HG02610 (cell line): ENCODE data around the gene RARRES1.
"Not testable (repeated sequence)": the region's sequence is repeated elsewhere in the genome, so short reads cannot be mapped to it uniquely, and the experiment has no call there.

Experiments
- ATAC-seq: cut with Tn5 transposase; IDR thresholded peaks from one replicate; pipeline ENCODE4 v1.9.1; 2021; ENCODE audit warnings: mild to moderate bottlenecking, moderate library complexity; ENCODE audit not compliant: unreplicated experiment

The RARRES1 gene

DNA sequence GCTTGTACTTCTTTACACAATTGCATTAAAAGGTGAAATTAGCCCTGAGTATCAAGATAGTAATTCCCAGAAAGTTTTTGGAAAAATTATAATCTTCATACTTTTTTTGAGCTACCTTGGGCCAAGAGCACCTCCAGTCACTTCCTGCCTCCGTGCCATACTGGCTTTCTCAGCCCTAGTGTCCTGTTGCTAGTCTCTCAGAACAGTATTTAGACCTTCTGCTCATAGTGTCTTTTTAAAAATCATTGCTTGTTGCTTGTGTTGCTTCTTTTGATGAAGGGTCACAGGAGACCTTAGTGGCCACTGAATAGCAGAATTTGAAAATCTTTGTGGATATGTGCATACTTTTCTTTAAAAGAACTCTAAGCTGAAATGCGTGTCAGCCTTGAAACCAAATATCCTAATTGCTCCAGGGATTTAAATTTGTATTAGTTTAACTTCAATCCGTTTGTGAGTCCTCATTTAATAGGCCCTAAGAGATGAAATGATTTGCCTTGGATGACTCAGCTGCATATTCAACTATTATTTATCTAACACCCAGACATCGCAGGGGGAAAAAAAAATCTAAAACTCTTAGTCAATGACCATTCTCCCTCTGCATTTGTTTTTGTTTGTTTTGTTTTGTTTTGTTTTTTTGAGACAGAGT is 30.7 kb downstream of the RARRES1 start:
- no peak for ATAC-seq

DNA sequence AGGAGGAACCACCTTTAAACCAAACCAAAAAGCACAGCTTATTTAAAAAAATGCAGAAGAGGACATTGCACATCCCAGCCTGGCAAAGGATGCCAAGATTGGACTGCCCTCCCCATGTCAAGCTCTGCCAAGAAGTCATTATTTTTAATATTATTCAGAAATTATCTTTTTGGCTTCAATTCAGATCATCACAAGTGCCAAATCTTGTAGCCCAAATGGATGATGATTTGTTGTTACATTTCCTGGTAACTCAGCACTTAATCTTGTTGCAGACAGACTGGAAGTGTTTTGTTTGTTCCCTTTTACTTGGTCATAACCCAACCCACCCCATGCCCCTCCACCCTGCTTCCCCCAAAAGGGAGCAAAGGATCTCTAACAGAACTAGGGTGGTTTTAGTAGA is 31.7 kb downstream of the RARRES1 start:
- ATAC-seq = no peak

DNA sequence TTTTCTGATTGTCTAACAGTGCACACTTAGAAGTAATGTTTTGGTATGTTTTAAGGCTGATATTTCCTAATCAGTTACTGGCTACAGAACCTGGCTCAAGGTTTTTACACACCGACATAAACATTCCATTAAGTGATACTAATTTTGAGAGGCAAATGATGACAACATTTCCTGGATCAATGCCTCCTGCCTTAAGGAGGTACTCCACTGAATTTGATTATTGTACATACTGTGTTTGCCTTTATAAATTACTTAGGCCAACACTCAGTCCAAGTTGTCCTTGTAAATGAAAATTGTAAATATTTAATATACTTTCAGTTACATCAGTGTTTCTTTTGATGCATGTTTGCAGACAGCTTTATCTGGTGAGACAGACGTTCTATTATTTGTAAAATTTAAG is 35.6 kb downstream of the RARRES1 start:
- no peak for ATAC-seq

DNA sequence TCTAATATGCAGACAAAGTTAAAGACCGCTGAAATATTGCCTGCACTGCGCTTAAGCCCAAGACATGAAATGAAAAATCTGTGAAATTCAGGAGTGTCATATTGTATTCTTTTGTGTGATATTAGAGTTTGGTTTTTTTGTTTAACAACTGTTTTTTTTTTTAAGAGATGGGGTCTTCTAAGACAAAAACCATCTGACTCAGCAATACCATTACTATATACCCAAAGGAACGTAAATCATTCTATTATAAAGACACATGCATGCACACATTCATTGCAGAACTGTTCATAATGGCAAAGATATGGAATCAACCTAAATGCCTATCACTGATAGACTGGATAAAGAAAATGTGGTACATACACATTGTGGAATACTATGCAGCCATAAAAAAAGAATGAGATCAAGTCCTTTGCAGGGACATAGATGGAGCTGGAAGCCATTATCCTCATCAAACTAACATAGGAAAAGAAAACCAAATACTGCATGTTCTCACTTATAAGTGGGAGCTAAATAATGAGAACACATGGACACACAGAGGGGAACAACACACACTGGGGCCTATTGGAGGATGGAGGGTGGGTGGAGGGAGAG is 38.3 kb downstream of the RARRES1 start:
- ATAC-seq = not testable (repeated sequence)

DNA sequence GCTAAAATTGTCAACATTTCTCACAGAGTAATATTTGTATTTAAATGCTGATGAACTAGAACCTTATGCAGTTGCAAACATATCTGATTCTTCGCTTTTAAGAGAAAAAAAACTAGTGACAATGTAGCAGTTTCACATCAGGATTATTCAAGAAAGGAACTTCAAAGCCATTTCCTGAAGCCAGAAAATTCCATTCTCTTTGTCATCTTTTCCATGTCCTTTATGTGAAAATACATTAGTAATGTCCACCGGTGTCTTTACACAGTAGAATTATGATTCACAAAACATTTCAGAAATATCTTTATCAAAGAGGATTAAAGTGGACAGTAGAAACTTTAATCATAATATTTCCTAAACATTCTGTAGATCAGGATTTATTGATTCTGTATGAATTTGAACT is 47.1 kb downstream of the RARRES1 start:
- ATAC-seq = no peak

DNA sequence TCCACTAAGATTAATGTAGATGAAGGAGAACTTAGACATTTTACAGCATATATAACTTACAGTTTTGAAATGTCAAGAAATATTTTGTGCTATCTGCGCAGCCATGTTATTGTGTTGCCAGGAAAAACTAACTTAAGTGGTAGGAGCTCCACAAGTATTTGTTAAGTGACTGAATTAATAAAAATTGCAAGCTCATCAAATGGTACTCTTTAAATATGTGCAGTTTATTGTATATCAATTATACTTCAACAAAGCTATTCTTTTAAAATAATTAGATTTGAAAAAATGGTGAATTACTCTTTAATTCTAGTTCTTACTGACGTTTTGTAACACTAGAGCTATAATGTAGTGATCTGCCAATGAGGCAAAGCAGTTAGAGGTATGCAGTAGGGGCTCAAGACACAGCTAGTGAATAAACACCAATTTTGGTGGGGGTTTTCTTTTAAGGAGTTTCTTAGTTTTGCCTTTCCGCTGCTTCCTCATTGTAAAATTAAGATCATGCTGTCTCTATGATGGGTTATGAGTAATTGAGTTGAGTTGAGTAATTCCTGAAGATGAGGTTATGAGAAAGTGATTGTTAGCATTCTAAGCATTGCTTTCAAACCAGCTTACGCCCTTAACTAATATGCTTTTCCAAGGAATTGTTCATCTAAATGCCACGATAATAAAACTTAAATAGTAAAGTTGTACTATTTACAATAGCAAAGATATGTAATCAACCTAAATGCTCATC is 48.9 kb downstream of the RARRES1 start:
- no peak for ATAC-seq

DNA sequence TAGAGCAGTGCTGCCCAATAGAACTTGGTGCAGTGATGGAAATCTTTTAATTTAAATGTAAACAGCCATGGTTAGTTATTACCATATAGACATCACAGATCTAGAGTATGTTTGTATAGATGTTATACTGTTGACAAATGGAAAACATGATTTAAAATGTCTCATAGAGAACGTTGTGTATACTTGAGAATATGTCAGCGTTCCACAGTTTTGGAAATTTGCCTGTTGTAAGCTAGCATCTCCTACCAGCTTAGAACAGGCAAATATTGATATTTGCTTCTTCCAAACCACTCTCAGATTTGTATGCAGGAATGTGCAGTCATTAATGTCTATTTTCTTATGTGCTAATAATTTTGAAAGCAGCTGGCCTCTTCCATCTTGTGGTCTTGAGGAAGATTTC is 51.4 kb downstream of the RARRES1 start:
- no peak for ATAC-seq

DNA sequence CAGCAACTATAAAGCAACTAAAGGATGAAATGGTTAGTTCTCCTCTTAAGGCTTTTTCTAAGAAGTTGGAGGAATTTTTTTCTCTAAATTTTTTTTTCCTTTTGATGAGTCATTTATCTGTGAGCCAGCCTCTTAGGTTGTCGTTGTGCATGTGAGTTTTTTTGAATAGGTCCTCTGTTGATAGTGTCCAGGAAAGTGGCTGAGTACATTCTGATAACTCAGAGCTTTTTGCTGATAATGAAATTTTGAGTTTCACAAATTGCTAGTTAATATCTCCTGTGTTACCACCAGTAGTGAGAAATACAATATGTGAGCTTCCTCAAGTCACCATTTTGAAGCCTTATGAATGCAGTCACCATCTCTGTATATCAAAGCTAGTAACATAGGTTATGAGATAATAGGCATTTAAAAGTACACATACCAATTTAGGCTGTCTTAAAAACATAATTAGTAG is 52.7 kb downstream of the RARRES1 start:
- no peak for ATAC-seq

DNA sequence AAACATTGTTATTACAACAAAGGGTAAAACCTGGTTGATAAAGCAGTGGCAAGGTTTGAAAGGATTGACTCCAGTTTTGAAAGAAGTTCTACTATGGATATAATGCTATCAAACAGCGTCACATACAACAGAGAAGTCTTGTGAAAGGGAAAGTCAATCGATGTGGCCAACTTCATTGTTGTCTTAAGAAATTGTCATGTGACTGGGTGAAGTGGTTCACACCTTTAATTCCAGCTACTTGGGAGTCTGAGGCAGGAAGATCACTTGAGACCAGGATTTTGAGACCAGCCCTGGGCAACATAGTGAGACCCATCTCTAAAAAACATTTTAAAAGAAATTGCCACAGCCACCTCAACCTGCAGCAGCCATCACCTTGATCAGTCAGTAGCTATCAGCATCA is 53.6 kb downstream of the RARRES1 start:
- ATAC-seq = no peak

DNA sequence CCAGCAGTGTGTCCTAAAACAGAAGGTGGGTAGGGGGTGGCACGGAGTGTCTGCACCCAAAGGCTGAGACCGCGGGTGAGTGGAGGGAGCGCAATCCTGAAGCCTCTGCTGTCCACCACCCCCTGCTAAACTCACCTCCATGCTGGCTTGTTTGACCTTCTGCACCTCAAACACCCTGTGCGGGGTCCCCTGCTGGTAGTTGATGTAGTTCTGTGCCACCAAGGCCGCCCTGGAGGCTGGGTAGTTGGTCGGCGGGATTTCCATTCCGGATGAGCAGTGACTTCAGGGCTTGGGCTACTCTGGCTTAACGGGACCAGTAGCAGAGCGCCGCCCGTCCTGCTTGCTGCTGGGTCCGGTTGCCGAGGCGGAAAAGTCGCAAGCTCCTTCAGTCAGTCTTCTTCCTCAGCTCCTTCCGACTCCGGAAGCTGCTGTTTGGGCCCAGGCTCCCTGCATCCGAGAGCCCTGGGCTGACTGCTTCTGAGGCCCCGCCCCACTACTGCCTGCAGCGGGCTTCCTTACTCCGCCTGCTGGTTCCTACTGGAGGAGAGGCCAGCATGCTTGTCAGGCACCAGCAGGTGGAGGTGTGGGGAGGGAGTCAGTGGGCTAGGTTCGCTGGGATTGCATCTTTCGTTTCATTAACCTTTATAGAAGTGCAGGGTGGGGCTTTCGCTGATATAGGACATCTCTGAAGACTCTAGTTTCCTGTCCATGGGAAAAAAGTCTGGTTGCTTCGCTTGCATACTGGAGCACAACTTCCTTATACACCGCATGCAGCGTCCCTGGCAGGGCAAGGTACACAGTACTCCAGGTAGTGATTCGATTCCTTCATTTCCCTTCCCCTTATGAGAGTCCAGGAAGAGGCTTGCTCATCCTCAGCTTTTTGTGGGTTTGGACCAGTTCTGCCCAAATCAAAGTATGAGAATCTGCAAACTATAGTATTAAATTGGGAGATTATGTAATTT is 59.8 kb downstream of the RARRES1 start, which contains the start of gene LXN:
Gene LXN (minus strand): TSS at position 434 of the 962 bp plus-strand sequence. CDS start 170 bp downstream, at position 264.
- ATAC-seq = peak; percentile 100

DNA sequence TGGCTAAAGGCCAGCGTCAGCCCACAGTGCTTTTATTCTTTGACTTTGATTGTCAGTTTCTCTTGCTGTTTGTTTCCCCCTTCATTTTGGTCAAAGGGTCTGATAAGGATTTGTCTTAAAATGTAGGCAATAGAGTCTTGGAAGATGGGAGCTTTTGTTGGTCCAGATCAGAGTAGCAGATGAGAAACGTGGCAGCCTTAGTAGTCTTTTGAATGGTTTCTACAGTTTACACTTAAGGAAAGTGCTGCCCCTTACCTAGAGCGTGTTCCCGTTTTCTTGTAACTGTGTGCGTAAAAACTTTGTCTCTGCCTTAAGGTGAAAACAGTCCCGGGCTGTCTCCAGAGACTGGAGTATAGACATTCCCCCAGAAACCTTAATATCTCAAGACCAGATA is 60.4 kb downstream of the RARRES1 start:
- ATAC-seq = peak; percentile 0

DNA sequence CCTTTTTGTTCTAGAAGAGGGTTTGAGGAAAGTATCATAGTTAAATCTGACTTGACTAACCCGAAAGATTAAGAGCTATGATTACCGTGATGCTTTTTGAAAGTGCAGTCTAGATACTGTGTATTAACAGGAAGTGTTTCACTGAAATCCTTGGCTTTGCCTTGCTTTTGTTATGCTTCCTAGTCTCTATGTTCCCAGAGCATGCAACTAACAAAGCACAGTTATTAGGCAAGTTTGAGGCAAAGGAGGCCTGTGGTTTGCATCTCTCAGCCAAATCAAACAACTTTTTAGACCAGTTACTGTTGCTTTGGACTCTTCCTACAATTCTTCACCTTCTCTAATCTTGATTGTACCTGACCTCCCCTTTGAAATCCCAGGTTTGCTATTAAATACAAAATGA is 63.8 kb downstream of the RARRES1 start:
- ATAC-seq = no peak

DNA sequence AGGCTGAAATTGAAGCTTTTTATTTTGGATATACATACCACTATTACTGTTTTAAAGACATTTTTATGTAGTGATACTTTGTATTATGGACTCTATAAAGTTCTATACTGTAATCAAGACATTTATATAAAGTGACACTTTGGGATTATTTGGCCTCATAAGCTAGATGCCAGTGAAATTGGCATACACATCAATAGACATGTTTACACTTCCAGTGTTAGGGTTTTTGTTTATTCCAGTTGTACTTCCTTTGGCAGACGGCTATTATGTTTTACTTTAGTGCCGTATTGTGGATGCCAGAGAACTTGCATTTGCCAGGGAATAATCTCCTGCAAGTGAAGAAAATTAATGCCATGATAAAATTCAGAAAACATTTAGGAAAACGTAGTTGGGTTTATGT is 65.8 kb downstream of the RARRES1 start:
- ATAC-seq = no peak

DNA sequence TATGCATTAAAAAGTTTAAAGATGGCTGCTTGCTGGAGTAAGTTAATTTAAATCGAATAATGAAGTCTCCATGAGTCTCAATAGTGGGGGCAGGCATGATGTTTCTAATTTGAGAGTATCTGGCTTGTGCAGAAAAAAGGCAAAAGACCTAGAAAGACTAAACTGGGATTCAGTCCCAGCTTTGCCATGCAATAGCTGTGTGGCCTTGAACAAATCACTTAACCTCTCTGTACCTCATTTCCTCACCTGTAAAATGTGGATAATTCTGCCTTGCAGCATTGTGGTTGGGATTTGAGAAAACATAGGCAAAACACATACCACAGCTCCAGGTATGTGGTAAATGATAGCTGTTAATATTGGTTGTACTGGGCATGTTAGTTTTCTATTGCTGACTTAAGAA is 68.4 kb downstream of the RARRES1 start:
- no peak for ATAC-seq

DNA sequence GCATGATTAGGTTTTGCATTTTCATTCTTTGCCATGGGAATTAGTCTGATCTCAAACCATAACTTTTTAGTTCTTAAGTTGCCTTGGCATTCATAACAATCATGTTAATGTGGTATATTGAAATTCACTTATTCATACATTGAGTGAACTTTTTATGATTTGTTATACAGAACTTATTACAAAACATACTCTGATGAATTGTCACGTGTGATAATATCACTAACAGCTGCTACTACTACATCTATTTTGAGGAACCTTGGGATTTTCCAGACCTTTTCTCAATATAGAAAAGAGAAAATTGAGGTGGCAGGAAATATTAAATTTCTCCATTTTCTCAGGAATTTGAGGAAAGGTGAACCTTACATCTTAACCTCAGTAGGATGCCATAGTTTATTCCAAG is 69.0 kb downstream of the RARRES1 start:
- no peak for ATAC-seq

DNA sequence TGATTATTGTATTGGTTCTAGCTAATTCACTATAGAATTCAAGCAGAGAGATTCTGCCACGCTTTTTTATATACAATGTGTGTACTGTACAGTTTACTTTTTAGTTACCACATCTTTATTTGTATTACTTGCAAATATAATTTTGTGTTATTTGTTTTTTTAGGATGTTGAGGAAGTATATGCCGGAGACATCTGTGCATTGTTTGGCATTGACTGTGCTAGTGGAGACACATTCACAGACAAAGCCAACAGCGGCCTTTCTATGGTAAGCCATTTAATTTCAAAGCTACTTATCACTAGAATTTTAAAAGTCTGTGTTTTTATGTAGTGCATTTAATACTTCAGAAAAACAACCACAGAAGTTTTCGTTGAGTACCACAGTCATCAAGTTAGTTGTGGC is 71.5 kb downstream of the RARRES1 start:
- ATAC-seq = no peak

DNA sequence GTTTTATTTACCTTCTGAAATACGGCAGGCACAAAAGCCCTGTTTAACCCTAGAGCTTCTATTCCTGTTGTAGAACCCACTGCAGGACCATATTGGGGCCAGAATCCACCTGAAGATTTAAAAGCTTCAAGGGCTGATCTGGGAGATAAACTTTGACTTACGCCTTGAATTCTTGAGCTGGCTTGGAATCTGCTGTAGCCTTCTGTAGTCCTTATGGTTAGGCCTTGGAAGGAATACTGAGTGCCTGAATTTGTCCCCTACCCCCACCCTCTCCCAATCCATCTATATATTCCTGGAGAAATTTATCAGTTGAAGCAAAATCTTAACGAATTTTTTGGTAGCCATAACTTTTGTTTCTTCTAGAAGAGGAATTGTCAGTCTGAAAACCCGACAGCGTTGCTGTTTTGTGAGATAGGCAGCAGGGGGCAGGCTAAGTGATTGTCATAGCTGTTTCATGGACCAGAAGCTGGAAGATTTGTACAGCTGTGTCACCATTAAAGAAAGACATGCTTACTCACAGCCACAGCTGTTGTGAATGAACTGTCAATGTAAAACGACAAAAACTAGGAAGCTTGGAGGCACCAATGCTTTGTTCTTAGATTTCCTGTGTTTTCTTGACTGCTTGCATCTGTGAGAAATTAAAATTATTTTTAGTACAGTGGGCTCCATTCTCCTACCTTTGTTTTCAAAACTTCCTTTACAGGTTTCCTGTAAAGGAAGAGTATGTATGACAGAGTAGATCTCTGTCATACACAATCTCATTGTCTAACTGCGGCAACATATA is 72.6 kb downstream of the RARRES1 start:
- peak; percentile 88 for ATAC-seq

DNA sequence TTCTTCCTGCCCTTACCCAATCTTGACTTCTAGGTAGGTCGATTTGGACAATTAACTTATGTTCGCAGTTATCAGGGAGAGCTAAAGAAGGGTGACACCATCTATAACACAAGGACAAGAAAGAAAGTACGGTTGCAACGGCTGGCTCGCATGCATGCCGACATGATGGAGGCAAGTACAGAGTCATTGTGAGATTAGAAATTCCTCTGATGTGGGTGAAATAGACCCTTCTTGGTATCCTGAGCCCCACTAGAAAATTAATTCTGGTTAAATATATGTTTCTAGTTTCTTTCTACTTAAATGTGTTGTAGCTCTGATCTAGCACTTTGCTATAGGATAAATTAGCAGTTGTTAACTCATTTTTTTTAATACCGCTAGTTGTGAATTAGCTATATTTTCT is 73.4 kb downstream of the RARRES1 start:
- ATAC-seq = no peak

DNA sequence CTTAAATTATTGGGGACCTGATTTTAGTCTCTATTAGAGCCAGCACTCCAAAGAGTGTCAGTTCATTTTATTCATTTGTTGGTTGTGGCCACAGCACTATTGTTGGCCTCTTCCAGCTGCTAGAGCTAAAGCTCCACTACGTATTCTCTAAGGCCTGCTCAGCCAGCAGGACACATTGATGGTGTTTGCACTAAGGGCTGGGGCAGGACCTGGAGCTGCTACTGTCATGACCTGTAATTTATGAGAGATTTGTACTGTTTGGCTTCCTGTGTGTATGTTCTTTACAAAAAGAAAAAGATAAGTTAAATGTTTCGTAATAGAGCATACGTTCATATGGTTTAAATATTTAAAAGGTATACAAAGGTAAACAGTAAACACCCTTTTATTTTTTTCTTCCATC is 79.8 kb downstream of the RARRES1 start:
- ATAC-seq = no peak

DNA sequence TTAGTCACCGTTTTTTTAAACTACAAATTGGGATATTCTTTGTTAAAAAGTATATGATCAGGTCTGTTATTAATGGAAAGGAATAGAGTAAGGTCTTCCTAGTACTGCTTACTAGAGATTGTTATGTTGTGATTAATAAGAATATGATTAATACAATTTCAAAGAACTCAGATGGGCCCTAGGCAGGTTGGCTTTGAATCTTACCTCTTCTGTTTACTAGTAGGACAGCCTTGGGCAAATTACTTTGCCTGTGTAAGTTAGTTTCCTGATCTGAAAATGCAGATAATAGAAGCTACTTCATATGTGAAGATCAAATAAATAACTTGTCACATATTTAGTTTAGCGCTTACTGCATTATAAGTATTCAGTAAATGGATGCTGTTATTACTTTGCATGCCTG is 81.1 kb downstream of the RARRES1 start:
- ATAC-seq = no peak
